A549 treated with Hydrocortisone at 1 μM for 4 hours (cell line): ENCODE results near the gene NAA35. TPM values are rescaled to one million over a fixed set of nuclear protein-coding genes. Genes with fewer than 3 reads are reported as not detected.

ENCODE experiments used
- total RNA-seq: library from RNA; stranded (reverse); fragments of 200-300 nt; extraction: Qiagen RNA extraction; gene quantifications from 5 replicates; pipeline ENCODE4 v1.2.3, GENCODE V29; 2022

Gene NAA35
- 25.1 to 32.2 TPM (median 26.7 TPM) in 5 replicates for total RNA-seq

GRCh38 chr9:85940832-85941621 is at the start of gene NAA35:
TSS of gene NAA35 (plus strand) at chr9:85941146. CDS start at chr9:85942160, 1,014 bp downstream.

Other genes with a start within 250 kb of the NAA35 start
- 7.7 to 10.9 TPM (median 9.1 TPM) in 5 replicates for gene AGTPBP1, start 199.2 kb upstream of the NAA35 start, total RNA-seq
- gene GOLM1, start 158.4 kb downstream of the NAA35 start, total RNA-seq, result 102 to 122 TPM (median 109 TPM) in 5 replicates